Measurements from ENCODE around the gene ANKRD31.

DNA sequence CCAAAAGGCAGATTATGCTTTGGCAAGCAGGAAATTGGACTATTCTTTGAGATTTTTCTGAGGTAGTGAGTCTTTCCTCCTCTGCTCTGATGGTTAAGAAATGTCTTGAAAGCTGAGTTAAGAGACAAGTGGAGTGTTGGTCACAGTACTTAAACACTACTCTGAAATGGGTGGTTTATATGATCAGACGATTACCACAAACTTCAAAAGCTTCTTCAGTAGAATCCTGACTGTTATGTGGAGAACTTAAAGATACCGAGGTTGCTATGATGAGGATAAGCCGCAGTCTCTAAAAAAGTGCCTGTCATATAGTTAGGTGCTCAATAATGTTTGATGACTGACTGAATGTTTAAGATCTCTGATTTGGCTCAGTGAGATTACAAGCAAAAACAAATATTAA lies 208.6 kb downstream of the ANKRD31 start:
- TF ChIP-seq CTCF (IDR thresholded peaks at IDR 0.05) (no peak), ZFX (IDR thresholded peaks at IDR 0.05; ENCODE audit: borderline replicate concordance) (no peak)
